Uterus (tissue), 4 donors: ENCODE data around the gene BLTP3A. TPM values are rescaled to one million over a fixed set of nuclear protein-coding genes. Genes with fewer than 3 reads are reported as not detected.
"Not testable (repeated sequence)": the region's sequence is repeated elsewhere in the genome, so short reads cannot be mapped to it uniquely, and the experiment has no call there.

Experiments
- DNase-seq, 2 donors: peaks; one replicate each; pipeline ENCODE4 v3.0.0-alpha.2; 2019 to 2020
- H3K27ac ChIP-seq, 2 donors: fragments of 200-600 bp; sonication (generic); 1 replicate in 1 of 2; 2 replicates in 1 of 2; pipeline ENCODE4 v1.5.1; 2016 to 2018
- H3K27me3 ChIP-seq, 2 donors: fragments of 200-600 bp; sonication (generic); one replicate each; pipeline ENCODE4 v1.5.1; 2018 to 2019; ENCODE audit warnings: control low read depth in 1 of 2
- H3K36me3 ChIP-seq, 2 donors: fragments of 200-600 bp; sonication (generic); one replicate each; pipeline ENCODE4 v1.5.1; 2019; ENCODE audit warnings: control low read depth in 1 of 2
- H3K4me1 ChIP-seq, 2 donors: fragments of 200-600 bp; sonication (generic); one replicate each; pipeline ENCODE4 v1.5.1; 2018 to 2019; ENCODE audit warnings: control low read depth in 1 of 2
- H3K4me3 ChIP-seq, 2 donors: fragments of 200-600 bp; sonication (generic); 1 replicate in 1 of 2; 2 replicates in 1 of 2; pipeline ENCODE4 v1.5.1; 2018 to 2019; ENCODE audit warnings: mild to moderate bottlenecking in 1 of 2
- H3K9me3 ChIP-seq, 2 donors: fragments of 200-600 bp; sonication (generic); one replicate each; pipeline ENCODE4 v1.5.1; 2019; ENCODE audit warnings: control low read depth in 1 of 2
- POLR2A ChIP-seq, 2 donors: fragments of 450-650 bp; IDR thresholded peaks; one replicate each; pipeline ENCODE4 v1.6.1; 2016; ENCODE audit warnings: antibody characterized with exemption in 2 of 2, mild to moderate bottlenecking in 1 of 2, moderate library complexity in 1 of 2
- intact Hi-C: fragments of 100-400 bp; cut with DNase I; formaldehyde crosslinking; loops from one replicate; pipeline ENCODE4 v1.15.1; 2023; ENCODE audit warnings: low total_unique reads
- total RNA-seq, 4 donors: library from RNA; depleted of rRNA in 3 of 4; stranded (reverse); fragments of >200 nt in 3 of 4; gene quantifications; one replicate each; pipeline versions ENCODE4 v1.1.0 to v1.2.4, GENCODE V29; 2014 to 2023
- TF ChIP-seq, protein P1 (sequence below), 4 experiments: fragments of 200-600 bp in 2 of 4; fragments of 450-650 bp in 2 of 4; sonication (generic) in 2 of 4; IDR thresholded peaks; one replicate each; pipeline ENCODE4 v1.5.1; 2016 to 2019; ENCODE audit warnings: antibody characterized with exemption in 4 of 4, mild to moderate bottlenecking in 2 of 4, moderate library complexity in 1 of 4
- donor health status: DM: yes; HTN: yes; CAD: no.

The BLTP3A gene, protein sequence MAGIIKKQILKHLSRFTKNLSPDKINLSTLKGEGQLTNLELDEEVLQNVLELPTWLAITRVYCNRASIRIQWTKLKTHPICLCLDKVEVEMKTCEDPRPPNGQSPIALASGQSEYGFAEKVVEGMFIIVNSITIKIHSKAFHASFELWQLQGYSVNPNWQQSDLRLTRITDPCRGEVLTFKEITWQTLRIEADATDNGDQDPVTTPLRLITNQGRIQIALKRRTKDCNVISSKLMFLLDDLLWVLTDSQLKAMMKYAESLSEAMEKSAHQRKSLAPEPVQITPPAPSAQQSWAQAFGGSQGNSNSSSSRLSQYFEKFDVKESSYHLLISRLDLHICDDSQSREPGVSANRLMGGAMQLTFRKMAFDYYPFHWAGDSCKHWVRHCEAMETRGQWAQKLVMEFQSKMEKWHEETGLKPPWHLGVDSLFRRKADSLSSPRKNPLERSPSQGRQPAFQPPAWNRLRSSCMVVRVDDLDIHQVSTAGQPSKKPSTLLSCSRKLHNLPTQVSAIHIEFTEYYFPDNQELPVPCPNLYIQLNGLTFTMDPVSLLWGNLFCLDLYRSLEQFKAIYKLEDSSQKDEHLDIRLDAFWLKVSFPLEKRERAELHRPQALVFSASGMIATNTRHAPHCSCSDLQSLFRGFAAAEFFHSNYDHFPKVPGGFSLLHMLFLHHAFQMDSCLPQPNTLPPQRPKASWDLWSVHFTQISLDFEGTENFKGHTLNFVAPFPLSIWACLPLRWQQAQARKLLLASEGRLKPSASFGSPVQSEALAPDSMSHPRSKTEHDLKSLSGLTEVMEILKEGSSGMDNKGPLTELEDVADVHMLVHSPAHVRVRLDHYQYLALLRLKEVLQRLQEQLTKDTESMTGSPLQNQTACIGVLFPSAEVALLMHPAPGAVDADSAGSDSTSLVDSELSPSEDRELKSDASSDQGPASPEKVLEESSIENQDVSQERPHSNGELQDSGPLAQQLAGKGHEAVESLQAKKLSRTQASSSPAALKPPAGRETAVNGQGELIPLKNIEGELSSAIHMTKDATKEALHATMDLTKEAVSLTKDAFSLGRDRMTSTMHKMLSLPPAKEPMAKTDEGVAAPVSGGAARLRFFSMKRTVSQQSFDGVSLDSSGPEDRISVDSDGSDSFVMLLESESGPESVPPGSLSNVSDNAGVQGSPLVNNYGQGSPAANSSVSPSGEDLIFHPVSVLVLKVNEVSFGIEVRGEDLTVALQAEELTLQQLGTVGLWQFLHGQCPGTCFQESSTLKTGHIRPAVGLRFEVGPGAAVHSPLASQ (N-terminal part only)
- total RNA-seq, result 10 to 100 TPM in 1 of 4 donors, 1 to 10 TPM in 3; 2.1 to 16.2 (median 6.6) TPM

DNA sequence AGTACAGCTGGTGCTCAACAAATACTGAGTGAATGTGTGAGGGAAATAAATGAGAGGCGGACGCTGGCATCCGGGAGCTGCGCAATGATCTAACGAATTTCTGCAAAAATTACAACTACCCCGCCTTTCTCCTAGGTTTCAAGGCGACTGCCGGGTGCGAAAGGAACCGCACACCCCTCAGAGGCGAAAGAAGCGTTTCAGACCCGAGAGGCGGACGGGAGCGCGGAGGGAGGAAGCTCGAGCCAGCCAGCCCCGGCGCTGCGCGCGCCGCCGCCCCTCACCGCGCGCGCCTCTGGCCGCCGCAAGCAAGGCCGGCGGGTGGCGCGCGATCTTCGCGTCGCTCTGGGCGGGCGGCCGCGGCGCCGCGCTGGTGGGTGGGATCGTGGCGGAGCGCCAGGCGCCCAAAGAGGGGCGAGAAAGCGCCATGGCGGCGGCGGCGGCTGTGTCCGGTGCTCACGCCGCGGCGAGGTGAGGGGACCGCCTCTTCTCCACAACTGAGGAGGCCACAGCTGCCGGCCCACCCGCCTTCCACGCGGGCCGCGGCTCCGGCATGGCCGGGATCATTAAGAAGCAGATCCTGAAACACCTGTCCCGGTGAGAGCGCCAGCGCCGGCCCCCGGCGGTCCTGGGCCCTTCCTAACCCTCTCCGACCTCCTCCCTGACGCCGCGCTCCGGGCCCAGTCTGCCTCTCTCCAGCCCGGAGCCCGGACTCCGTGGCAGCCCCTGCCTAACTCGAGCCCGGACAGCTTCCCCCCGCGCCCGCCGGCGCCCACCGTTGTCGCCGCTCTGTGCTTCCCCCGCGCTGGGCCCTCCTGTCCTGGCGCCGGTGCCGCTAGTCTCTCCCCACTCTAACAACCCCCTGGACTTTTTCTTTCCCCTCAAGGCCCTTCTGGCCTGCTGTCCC, at the start of gene BLTP3A:
BLTP3A (plus strand) TSS at position 383 of the 904 bp plus-strand sequence; CDS start at position 551, 168 bp downstream.
- peak within 1 kb of the TSS; percentile 83 to 91 for H3K27ac ChIP-seq
- intact Hi-C loops, result no loop called here
- H3K4me3 ChIP-seq, result peak within 1 kb of the TSS; percentile 72
- H3K9me3 ChIP-seq, result no peaks in the 10 kb centered on the region
- peak; percentile 34 to 68 for DNase-seq
- H3K36me3 ChIP-seq, result no peaks in the 10 kb centered on the region
- TF ChIP-seq, protein P1, sequence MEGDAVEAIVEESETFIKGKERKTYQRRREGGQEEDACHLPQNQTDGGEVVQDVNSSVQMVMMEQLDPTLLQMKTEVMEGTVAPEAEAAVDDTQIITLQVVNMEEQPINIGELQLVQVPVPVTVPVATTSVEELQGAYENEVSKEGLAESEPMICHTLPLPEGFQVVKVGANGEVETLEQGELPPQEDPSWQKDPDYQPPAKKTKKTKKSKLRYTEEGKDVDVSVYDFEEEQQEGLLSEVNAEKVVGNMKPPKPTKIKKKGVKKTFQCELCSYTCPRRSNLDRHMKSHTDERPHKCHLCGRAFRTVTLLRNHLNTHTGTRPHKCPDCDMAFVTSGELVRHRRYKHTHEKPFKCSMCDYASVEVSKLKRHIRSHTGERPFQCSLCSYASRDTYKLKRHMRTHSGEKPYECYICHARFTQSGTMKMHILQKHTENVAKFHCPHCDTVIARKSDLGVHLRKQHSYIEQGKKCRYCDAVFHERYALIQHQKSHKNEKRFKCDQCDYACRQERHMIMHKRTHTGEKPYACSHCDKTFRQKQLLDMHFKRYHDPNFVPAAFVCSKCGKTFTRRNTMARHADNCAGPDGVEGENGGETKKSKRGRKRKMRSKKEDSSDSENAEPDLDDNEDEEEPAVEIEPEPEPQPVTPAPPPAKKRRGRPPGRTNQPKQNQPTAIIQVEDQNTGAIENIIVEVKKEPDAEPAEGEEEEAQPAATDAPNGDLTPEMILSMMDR (IDR thresholded peaks at IDR 0.05), result peak in 2 of 4 experiments; percentile 29 to 46
- peak; percentile 38 to 40 for TF ChIP-seq POLR2A (IDR thresholded peaks at IDR 0.05)
- no peaks in the 10 kb centered on the region for H3K4me1 ChIP-seq
- no peaks in the 10 kb centered on the region for H3K27me3 ChIP-seq

DNA sequence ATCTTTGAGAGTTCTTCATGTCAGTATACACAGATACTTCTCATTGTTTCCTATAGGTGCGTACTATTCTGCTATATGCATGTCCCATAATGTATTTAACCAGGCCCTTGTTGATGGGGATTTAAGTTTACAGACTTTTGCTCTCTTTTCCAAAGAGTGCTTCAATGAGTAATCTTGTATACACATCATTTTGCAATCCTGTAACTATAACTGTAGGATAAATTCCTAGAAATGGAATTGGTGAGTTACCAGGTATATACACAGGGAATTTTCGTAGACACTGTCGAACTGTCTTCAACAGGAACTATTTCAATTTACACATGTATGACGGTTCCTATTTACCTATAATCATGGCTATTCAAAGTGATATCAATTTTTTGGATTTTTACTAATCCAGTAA, 49.8 kb upstream of the BLTP3A start:
- H3K27me3 ChIP-seq, result no peaks in the 10 kb centered on the region
- intact Hi-C loops, result no loop called here

DNA sequence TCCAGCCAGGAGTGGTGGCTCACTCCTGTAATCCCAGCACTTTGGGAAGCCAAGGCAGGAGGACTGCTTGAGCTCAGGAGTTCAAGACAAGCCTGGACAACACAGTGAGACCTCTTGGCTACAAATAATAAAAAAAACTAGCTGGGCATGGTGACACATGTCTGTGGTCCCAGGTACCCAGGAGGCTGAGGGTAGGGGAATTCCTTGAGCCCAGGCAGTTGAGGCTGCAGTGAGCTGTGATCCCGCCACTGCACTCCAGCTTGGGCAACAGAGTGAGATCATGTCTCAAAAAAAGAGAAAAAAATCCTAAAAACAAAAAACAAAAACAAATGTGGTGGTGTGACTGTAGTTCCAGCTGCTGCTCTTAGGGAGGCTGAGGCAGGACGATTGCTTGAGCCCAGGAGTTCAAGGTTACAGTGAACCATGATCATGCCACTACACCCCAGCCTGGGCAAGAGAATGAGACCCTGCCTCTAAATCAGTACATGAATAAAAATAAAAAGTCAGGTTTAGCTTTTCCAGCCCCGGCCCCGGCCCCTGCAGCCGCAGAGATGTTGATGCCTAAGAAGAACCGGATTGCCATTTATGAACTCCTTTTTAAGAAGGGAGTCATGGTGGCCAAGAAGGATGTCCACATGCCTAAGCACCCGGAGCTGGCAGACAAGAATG, 48.1 kb upstream of the BLTP3A start:
- H3K27me3 ChIP-seq, result no peaks in the 10 kb centered on the region
- TF ChIP-seq, protein P1 (IDR thresholded peaks at IDR 0.05), result no peak
- TF ChIP-seq POLR2A (IDR thresholded peaks at IDR 0.05), result no peak
- H3K9me3 ChIP-seq, result no peaks in the 10 kb centered on the region
- no peak overlapping the region for H3K27ac ChIP-seq
- intact Hi-C loops, result no loop called here
- H3K36me3 ChIP-seq, result no peaks in the 10 kb centered on the region
- H3K4me1 ChIP-seq, result no peaks in the 10 kb centered on the region
- no peak overlapping the region for H3K4me3 ChIP-seq
- no peak for DNase-seq

More for the DNA sequence above, 49.8 kb upstream of the BLTP3A start:
- TF ChIP-seq POLR2A (IDR thresholded peaks at IDR 0.05), result no peak
- TF ChIP-seq, protein P1 (IDR thresholded peaks at IDR 0.05), result no peak
- no peak for DNase-seq
- Histone ChIP-seq H3K36me3 (no peaks in the 10 kb centered on the region), H3K4me1 (no peaks in the 10 kb centered on the region), H3K4me3 (no peak overlapping the region), H3K27ac (no peak overlapping the region), H3K9me3 (no peaks in the 10 kb centered on the region)

DNA sequence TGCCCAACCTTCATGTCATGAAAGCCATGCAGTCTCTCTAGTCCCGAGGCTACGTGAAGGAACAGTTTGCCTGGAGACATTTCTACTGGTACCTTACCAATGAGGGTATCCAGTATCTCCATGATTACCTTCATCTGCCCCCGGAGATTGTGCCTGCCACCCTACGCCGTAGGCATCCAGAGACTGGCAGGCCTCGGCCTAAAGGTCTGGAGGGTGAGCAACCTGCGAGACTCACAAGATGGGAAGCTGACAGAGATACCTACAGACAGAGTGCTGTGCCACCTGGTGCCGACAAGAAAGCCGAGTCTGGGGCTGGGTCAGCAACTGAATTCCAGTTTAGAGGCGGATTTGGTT, 47.6 kb upstream of the BLTP3A start:
- H3K4me3 ChIP-seq, result not testable (repeated sequence)

More for the DNA sequence above, 47.6 kb upstream of the BLTP3A start:
- DNase-seq, intact Hi-C loops, H3K27ac ChIP-seq, H3K36me3 ChIP-seq, H3K4me1 ChIP-seq, H3K9me3 ChIP-seq, H3K27me3 ChIP-seq: not testable (repeated sequence)
